ENCODE results near the gene PRXL2A.

DNA sequence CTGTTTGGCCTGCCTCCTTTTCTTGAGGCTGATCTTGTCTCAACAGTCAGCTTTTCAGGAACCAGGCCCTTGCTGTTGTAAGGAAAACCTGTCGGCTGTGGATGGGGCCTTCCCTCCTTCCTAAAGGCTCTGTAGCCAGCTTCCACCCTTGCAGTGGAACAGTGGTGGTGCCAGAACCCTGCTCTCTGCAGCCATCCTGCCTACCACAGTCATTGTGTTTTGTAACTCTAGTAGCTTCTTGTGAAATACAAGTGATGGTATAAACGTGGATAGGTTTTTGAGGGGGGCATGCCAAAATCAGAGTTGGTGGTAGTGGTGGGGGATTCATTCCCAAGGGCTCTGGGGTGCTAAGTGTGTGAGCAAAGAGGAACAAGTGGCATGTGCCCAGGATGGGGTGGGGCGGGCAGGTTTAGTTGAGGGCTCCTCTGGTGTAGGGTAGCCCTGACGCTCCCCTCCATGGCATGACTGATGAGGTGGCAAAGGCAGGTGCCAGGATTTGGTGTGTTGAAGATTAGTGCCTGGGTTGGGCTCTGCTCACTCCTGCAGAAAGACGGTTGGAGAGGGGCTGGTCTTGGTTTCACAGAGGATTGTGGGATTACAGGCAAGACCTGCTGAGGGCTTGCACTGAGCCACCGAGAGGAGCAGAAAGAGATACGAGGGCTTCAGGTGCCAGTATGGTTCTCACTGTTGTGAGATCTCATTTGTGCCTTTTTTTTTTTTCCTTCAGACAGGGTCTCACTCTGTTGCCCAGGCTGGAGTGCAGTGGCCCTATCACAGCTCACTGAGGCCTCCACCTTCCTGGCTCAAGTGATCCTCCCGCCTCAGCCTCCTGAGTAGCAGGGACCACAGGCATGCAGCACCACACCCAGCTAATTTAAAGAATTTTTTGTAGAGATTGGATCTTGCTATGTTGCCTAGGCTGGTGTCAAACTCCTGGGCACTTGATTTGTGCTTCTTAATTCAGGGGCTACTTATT, 53.1 kb downstream of the PRXL2A start:
- TF ChIP-seq POLR2A (IDR thresholded peaks at IDR 0.05) (no peak), CTCF (IDR thresholded peaks at IDR 0.05 in 4 of 5, conservative IDR thresholded peaks at IDR 0.05 in 1 of 5) (no peak)
